GM19455 (cell line): Measurements from ENCODE around the gene ANGPTL2.
"Not testable (repeated sequence)": the region's sequence is repeated elsewhere in the genome, so short reads cannot be mapped to it uniquely, and the experiment has no call there.

ENCODE experiments used
- ATAC-seq: cut with Tn5 transposase; IDR thresholded peaks from one replicate; pipeline ENCODE4 v1.9.1; 2021; ENCODE audit not compliant: unreplicated experiment

Gene ANGPTL2, protein sequence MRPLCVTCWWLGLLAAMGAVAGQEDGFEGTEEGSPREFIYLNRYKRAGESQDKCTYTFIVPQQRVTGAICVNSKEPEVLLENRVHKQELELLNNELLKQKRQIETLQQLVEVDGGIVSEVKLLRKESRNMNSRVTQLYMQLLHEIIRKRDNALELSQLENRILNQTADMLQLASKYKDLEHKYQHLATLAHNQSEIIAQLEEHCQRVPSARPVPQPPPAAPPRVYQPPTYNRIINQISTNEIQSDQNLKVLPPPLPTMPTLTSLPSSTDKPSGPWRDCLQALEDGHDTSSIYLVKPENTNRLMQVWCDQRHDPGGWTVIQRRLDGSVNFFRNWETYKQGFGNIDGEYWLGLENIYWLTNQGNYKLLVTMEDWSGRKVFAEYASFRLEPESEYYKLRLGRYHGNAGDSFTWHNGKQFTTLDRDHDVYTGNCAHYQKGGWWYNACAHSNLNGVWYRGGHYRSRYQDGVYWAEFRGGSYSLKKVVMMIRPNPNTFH

GRCh38 chr9:127122176-127123063, at the start of gene ANGPTL2:
Gene ANGPTL2, minus strand, starts transcription at chr9:127122635. Its CDS starts 13,904 bp downstream, at chr9:127108731.
- no peak for ATAC-seq

GRCh38 chr9:127171348-127171747, 48.9 kb upstream of the ANGPTL2 start:
- ATAC-seq, result not testable (repeated sequence)

GRCh38 chr9:127170652-127171051, 48.2 kb upstream of the ANGPTL2 start:
- no peak for ATAC-seq

DNA sequence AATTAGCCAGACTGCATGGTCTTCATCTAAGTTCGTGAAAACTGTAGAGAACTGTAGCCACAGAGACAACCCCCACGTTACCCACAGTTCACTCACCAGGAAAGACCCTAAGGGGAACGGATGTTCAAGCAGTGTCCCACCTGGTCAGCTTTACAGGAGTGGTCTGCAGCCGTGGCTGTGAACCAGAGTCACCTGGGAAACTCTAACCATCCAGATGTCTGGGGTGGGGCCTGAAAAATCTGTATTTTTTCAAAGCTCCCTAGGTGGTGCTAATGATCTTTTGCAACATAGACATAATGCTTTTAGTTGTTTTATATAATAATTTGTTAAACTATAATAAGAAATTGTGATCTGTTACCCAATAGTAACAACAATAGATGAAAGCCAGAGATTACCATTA, 47.7 kb upstream of the ANGPTL2 start:
- no peak for ATAC-seq

- ATAC-seq, result no peak
Measured at GRCh38 chr9:127169575-127169883, 47.1 kb upstream of the ANGPTL2 start.

DNA sequence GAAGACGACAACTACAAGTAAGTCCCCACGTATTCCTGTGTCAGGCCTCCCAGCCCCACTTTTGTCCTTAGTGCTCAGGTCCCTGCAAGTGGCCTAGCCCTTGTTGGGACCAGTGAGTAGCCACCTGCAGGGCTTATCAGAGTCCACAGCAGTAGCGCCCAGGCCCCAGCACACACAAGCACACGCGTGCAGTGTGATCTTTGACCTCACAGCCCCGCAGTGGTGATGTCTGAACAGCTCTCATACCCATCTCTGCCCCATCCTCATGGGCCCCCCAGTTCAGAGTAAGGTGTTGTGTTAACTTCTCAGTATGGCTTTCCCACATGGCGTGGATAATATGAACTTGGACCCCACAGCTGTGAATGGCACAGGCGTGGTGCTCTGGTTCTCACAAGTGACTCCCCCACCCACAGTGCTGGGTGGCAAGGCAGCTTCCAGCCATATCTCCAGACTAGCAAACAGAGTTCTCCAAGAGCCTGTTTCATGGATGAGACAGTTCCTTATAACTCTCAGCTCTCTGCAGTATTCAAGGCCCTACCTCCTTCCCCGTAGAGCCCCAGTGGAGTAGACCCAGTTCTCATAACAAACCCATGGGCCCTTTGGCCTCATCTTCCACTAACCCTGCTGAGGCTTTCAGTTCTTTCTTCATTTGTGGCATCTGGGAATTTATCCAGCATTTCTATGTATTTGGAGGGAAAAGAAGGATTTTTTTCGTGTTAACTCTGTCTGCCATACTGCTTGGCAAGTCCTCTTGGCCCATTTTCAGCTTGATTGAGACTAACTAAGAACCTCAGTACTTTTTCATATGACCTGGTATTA, 46.5 kb upstream of the ANGPTL2 start:
- no peak for ATAC-seq

DNA sequence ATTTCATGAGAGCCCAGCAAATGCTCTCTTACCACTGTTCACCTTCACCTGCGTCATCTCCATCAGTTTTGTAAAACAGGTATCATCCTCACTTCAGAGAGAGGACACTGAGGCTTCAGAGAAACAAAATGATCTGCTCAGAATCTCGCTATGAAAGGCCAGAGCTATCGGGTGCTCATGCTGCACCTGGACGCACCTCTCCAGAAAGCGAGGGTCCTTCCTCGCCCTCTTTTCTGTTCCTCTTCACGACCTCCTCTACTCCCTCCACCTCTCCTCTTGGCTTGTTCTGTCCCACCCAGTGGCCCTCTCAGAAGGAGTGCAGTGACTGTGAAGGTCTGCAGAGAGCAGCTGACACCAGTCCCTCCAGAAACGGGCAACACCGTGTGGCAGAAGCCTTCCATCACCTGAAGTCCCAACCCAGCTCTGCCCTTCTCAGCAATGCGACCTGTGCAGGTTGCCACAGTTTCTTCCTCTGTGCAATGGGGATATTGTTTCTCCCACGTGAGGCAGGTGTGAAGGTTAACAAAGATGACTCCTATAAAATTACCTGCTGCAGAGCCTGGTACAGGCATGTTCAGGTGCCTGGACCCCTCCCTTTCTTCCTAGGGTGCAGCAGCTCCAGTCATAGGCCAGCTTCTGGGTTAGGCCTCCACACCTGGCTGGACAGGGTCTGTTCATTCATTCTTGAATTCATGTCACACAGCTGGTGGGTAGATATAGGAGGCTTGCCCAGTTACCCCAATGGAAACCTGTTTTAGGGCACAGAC, 45.3 kb upstream of the ANGPTL2 start:
- no peak for ATAC-seq

- ATAC-seq, result no peak
Measured at GRCh38 chr9:127166651-127167524, 44.5 kb upstream of the ANGPTL2 start.

- no peak for ATAC-seq
Measured at GRCh38 chr9:127166111-127166510, 43.7 kb upstream of the ANGPTL2 start.

- no peak for ATAC-seq
Measured at GRCh38 chr9:127165116-127165515, 42.7 kb upstream of the ANGPTL2 start.

DNA sequence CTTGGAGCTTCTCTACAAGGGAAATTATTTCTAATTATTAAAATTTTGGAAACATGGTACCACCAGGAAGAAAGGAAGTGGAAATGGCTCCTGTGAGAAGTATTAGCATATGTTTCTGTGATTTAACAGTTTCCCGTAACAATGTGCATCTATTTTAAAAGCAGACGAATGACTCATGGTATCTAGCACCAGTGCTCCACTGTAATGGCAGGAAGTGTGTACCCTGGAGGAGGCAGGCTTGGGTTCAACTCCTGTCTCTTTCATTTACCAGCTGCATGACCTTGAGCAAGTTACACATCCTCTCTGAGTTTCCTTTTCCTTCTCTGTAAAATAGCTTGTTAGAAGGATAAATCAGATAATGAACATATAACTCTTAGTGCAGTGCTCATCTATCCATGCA, 41.0 kb upstream of the ANGPTL2 start:
- no peak for ATAC-seq

DNA sequence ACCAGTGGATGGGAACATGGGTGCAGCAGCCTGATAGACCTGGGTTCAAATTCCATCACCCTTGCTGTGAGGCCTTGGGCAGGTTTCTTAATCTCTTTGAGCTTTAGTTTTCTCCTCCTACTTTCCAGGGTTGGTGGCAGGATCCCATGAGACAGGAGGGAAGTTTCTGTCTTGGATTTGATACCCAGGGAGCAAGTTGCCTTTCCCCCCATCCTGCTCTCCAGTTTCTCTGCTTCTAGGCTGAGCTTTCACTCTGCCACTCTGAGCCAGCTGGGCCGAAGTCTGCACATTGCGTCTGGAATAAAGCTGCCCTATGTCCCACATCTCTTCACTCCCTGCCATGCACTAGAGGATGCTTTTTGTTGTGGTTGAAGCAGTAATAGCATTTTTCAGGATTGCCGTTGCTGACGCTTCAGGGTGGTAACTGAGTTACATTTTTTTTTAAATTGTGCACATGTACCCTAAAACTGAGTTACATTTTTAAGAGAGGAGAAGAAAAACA, 40.5 kb upstream of the ANGPTL2 start:
- no peak for ATAC-seq

GRCh38 chr9:127162046-127162863, 39.8 kb upstream of the ANGPTL2 start:
- no peak for ATAC-seq

- no peak for ATAC-seq
Measured at GRCh38 chr9:127161081-127161624, 38.7 kb upstream of the ANGPTL2 start.

DNA sequence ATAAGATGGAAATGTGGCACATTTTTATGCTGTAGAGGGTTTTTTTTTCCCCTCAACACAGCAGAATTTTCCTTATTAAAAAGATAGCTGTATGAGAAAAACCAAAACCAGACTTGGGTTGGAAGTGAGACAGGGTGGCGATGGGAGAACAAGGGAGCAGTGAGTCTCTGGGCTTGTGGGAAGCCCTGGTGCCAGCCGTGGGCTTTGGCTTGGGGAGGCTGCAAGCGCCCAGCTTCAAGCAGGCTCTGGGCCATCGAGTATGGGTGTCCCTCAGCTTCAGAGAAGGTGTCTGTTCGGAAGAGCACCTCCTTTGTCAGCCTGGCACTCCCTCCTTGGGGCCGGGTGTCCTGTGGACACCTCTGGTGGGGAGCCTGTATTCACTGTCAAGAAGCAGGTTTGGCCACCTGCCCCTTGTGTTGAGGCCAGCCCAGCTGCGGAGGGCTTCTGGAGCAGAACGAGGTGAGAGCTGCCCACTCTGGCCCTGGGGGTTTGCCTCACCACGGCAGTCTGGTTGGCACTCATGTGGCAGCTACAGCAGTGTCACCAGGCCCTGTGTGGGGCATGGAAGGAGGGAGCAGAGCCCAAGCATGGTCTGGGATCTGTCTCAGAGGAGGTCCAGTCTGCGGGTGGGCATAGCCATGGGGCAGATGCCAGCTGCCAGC, 37.6 kb upstream of the ANGPTL2 start:
- no peak for ATAC-seq

GRCh38 chr9:127159325-127159801, 36.9 kb upstream of the ANGPTL2 start:
- ATAC-seq, result no peak

DNA sequence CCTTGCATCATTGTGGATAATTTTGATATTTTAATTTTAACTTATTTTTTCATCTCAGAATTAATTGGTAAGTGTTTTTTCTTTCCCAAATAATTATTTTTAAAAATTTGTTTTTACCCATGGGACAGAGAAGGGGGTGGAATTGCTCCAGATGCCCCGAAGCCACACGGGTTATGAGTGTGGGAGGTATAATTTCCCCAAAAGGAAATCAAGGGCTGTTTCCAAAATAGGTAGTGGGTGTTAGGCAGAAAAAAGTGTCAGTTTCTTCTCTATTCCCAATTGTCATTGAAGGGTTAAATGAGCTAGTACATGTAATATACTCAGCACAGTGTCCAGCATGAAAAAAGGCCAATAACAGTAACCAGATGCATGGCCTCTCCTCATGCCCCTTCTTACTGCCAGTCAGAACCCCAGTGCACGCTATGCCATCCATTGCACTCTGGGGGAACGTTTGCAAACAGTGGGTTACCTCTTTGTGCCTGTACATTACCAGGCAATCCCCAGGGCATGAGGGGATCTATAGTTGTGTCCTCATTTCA, 36.4 kb upstream of the ANGPTL2 start:
- no peak for ATAC-seq
